Activated CD8-positive, alpha-beta memory T cell treated with anti-CD3 and anti-CD28 coated beads, Interleukin-2, amount 50 U/mL, for 48 hours (primary cell): ENCODE results near the gene ALDH1L1.

Experiments used
- DNase-seq: peaks from one replicate; pipeline ENCODE4 v3.0.0-alpha.2; 2020

Gene ALDH1L1

GRCh38 chr3:126191246-126191645 is 10.9 kb upstream of the ALDH1L1 start:
- DNase-seq: no peak

- no peak for DNase-seq
These were observed 7.5 kb upstream of the ALDH1L1 start for GRCh38 chr3:126187920-126188319.

- DNase-seq: no peak
These were observed 6.4 kb upstream of the ALDH1L1 start for GRCh38 chr3:126186749-126187148.

GRCh38 chr3:126186271-126186670 is 5.9 kb upstream of the ALDH1L1 start:
- no peak for DNase-seq

- DNase-seq: no peak
These were observed 4.1 kb upstream of the ALDH1L1 start for GRCh38 chr3:126184465-126185000.

GRCh38 chr3:126181398-126181725 is 976 bp upstream of the ALDH1L1 start:
- DNase-seq: no peak

- DNase-seq: peak; percentile 20
These were observed 435 bp downstream of the ALDH1L1 start for GRCh38 chr3:126179825-126180476.

GRCh38 chr3:126170073-126170777 is 10.2 kb downstream of the ALDH1L1 start:
- no peak for DNase-seq

- DNase-seq: no peak
These were observed 12.8 kb downstream of the ALDH1L1 start for GRCh38 chr3:126167566-126167965.

GRCh38 chr3:126166009-126166408 is 14.4 kb downstream of the ALDH1L1 start:
- no peak for DNase-seq

GRCh38 chr3:126161309-126161708 is 19.1 kb downstream of the ALDH1L1 start:
- no peak for DNase-seq

GRCh38 chr3:126160243-126161210 is 19.9 kb downstream of the ALDH1L1 start:
- no peak for DNase-seq

- no peak for DNase-seq
These were observed 20.9 kb downstream of the ALDH1L1 start for GRCh38 chr3:126159476-126159875.

GRCh38 chr3:126158912-126159454 is 21.4 kb downstream of the ALDH1L1 start:
- no peak for DNase-seq

GRCh38 chr3:126158016-126158911 is 22.1 kb downstream of the ALDH1L1 start:
- DNase-seq: no peak

- peak; percentile 26 for DNase-seq
These were observed 23.2 kb downstream of the ALDH1L1 start for GRCh38 chr3:126157083-126157768.

GRCh38 chr3:126156468-126156867 is 23.9 kb downstream of the ALDH1L1 start:
- DNase-seq: peak; percentile 45

GRCh38 chr3:126155819-126156218 is 24.6 kb downstream of the ALDH1L1 start:
- no peak for DNase-seq

- no peak for DNase-seq
These were observed 25.1 kb downstream of the ALDH1L1 start for GRCh38 chr3:126155280-126155640.

- no peak for DNase-seq
These were observed 25.8 kb downstream of the ALDH1L1 start for GRCh38 chr3:126154391-126155279.
